GM19025 (cell line): ENCODE data around the gene PRRX1.

ENCODE experiments used
- ATAC-seq: cut with Tn5 transposase; IDR thresholded peaks from one replicate; pipeline ENCODE4 v1.9.1; 2021; ENCODE audit warnings: mild to moderate bottlenecking, low read depth, moderate library complexity; ENCODE audit not compliant: unreplicated experiment

PRRX1 gene

GRCh38 chr1:170755795-170756194 lies 91.9 kb downstream of the PRRX1 start:
- no peak for ATAC-seq

- ATAC-seq: no peak
Observed at GRCh38 chr1:170758992-170759391, 95.1 kb downstream of the PRRX1 start.

DNA sequence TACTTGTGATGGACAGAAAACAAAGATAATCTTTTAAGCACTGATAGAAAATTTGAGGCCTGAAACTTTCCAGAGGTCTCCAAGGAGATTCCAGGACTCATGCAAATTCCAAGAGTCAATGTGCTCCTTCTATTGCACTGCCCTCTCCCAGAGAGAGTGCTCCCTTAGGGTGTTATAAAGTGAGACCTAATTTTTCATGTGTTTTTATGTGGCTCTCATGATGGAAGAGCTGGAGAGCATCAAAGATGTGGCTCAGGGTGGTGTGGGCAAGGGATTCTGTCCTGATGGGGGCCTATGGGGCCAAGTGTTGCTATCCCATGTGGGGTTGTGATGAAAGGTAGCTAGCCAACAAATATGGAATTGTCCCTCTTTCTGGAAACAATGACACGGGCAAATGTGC lies 101.3 kb downstream of the PRRX1 start:
- no peak for ATAC-seq

DNA sequence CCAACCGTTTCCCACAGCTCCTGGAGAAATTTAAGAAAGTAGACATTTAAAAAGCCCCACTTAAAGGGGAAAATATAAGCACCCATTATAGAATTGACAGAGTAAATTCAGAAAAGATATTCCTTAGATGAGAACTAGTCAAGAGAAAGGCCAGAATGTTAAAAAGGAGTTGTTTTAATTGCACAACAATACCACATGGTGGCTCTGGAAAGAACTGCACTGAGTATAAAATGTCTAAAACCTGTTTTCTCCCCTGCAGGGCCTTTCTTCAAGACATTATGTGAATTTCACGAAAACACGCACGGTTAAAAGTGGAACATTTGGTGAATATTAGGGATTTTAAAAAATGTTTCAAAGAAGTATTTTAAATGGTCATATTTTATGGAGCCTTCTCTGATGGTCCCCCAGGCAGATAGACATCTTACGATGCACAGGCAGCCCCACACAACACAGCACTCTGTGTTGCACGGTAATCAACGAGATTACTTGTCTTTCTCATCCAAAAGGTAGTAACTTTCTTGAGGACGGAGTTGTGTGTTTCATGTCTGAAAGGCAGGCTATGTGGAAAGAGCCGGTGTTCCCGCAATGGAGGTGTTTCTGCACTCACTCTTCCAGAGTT lies 101.9 kb downstream of the PRRX1 start:
- ATAC-seq: no peak

DNA sequence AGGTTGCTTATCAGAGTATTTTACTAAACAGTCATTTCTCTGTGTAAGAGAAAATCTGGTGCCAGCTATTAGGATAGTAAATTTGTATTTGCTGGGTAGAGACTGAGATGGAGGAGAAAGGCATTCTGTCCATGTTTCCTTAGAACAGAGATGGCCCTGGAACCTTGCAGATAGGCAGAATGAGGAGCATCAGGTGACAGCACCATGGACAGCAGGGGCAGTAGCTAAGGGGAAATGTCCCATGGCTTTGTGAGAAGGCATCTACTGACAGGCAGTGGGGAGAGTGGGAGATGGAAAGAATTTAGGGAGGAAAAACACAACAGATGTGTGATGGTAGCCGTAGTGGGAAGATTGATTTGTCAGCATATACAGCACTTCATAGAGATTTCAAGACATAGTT lies 105.0 kb downstream of the PRRX1 start:
- no peak for ATAC-seq

- ATAC-seq: no peak
Observed at GRCh38 chr1:170769691-170770090, 105.8 kb downstream of the PRRX1 start.

GRCh38 chr1:170770254-170770653 lies 106.3 kb downstream of the PRRX1 start:
- no peak for ATAC-seq

GRCh38 chr1:170776252-170776651 lies 112.3 kb downstream of the PRRX1 start:
- ATAC-seq: no peak

DNA sequence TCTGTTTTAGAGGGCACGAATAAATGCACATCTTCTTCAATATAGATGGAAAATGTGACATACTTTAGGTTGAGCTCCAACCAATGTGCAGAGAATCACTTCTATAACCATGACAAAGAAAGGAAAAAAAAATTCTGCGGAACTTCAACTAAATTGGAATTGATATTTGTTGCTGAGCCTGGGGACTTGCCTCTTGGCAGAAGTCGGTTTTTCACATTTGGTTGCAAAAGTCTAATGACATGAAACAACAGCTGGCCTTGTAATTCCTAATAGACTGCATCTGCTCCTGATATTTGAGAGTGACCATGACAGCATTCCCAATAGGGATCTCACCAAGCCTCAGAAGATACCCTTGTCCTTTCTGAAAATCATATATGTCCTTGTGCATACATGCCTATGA lies 112.8 kb downstream of the PRRX1 start:
- ATAC-seq: no peak
